Kidney glomerular epithelial cell (primary cell): ENCODE data around the gene SLC25A45.

Experiments used
- DNase-seq: peaks from one replicate; lab custom pipeline; 2025; lab: John Stamatoyannopoulos, UW

Gene SLC25A45

GRCh38 chr11:65403607-65404121, 21.2 kb upstream of the SLC25A45 start:
- DNase-seq: no peak

GRCh38 chr11:65402790-65403189, 20.3 kb upstream of the SLC25A45 start:
- no peak for DNase-seq

DNA sequence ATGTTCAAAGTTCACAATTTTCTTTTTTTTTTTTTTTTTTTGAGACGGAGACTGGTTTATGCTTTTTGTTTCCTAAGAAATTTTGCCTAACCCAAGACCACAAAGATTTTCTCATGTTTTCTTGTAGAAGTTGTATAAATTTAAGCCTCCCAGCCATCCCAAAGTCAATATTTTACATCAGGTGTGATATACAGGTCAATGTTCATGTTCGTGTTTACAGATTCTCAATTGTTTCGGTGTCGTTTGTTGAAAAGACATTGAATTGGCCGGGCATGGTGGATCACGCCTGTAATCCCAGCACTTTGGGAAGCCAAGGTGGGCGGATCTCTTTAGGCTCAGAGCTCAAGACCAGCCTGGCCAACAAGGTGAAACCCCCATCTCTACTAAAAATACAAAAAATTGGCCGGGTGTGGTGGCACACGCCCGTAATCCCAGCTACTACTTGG, 19.4 kb upstream of the SLC25A45 start:
- no peak for DNase-seq

GRCh38 chr11:65401073-65401802, 18.8 kb upstream of the SLC25A45 start:
- DNase-seq: no peak

GRCh38 chr11:65400307-65401072, 18.0 kb upstream of the SLC25A45 start:
- DNase-seq: no peak

GRCh38 chr11:65399845-65400244, 17.4 kb upstream of the SLC25A45 start:
- no peak for DNase-seq

- DNase-seq: no peak
These were observed 16.8 kb upstream of the SLC25A45 start for GRCh38 chr11:65399249-65399648.

GRCh38 chr11:65398362-65398910, 16.0 kb upstream of the SLC25A45 start:
- DNase-seq: no peak

DNA sequence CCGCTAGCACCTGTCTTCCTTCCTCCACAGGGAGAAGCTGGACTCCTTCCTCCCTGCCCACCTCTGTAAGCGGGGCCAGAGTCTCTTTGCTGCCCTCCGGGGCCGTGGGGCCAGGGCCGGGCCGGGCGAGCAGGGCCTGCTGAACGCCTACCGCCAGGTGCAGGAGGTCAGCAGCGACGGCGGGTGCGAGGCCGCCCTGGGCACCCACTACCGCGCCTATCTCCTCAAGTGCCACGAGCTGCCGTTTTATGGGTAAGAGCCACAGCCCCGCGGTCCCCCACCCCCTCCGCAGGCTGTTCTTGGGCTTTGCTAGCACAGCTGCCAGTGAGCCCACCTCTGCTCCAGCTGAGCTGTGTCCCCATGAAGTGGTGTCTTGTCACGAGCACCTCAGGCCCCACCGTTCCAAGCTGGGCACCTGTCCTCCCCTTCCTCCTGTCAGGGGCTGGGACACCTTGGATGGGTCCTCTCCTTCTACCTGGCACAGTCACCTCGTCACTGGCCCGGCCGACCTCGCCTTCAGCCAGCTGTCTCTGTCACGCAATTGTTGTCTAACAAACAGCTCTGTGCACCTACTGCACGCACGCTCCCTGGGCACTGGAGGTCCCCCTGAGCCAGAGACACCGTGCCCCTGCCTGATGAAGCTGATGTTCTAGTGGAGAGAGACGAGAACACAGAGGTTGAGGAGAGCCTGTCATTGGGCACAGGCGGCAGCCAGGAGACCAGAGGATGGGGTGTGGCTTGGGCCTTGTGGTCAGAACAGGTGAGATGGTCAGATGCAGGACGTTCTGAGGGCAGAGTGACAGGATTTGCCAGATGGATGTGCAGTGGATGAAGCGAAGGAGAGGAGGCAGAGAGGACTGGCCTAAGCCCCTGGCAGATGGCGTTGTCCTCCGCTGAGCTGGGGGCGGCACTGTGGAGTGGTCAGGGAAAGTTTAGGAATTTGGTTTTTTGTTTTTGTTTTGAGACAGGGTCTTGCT, 14.6 kb upstream of the SLC25A45 start:
- no peak for DNase-seq

DNA sequence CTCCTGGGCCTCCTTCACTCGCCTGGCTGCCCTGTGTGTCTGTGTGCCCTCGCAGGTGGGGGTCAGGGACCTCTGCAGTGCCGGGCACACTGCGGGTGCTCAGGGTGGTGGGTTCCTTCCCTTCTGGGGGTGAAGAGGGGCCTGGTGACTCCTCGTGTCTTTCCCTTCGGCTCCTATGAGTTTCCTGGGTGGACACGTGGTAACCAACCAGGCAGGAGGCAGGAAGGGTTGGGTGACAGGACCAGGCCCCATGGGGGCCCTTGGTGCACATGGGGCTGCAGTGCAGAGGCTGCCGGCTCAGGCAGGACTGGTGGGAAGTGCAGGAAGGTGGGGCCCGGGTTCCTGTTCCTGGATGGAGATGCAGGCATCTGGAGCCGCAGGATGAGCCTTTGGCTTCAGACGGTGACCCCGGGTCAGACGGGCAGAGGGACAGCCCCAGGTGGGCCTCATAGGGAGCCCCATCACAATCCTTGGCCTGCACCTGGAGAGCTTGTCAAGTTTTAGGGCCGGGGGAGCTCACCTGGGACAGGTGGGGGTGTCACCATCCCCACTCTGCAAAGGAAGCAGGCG, 13.6 kb upstream of the SLC25A45 start:
- no peak for DNase-seq

DNA sequence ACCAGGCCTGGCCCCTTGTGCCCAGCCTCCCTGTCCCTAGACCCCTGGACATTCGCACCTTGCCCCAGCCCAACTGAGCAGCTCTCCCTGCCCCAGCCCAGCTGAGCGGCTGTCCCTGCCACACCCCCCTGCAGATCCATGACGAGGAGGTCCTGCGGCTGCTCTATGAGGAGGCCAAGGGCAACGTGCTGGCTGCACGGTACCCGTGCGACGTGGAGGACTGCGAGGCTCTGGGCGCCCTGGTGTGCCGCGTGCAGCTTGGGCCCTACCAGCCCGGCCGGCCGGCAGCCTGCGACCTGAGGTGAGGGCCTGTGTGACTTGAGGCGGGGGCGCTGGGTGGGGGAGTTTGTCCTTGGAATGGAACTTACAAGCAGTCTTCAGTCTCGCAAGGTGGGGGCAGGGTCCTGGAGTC, 11.7 kb upstream of the SLC25A45 start:
- no peak for DNase-seq

- no peak for DNase-seq
These were observed 11.2 kb upstream of the SLC25A45 start for GRCh38 chr11:65393513-65394079.

DNA sequence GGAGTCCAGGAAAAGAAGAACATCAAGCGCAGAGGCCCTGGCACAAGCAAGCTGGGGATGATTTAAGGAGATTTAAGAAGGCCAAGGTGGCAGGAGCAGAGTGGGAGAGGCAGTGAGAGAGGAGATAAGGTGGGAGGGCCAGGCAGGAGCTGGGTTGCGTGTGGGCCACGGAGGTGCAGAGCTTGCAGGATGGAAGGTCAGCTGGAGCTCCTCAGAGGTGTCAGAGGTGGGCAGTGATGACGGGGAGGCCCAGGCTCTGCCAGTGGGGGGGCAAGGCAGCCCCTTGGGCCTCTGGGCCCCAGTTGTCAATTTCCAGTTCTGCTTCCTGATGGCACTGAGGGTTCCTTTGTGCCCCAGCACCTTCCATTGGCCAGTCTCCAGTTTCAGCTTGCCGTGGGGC, 10.5 kb upstream of the SLC25A45 start:
- DNase-seq: no peak

GRCh38 chr11:65392186-65392829, 9.9 kb upstream of the SLC25A45 start:
- DNase-seq: no peak

- DNase-seq: no peak
These were observed 8.6 kb upstream of the SLC25A45 start for GRCh38 chr11:65390996-65391395.

GRCh38 chr11:65390099-65390941, 7.9 kb upstream of the SLC25A45 start:
- no peak for DNase-seq

GRCh38 chr11:65389294-65389980, 7.0 kb upstream of the SLC25A45 start:
- no peak for DNase-seq

GRCh38 chr11:65388731-65389130, 6.3 kb upstream of the SLC25A45 start:
- DNase-seq: no peak
